ENCODE results near the gene OLAH. TPM values are rescaled to one million over a fixed set of nuclear protein-coding genes. Genes with fewer than 3 reads are reported as not detected.

OLAH gene
- total and polyA plus RNA-seq, 10 donors = 0.80 to 17.5 (median 3.5) TPM; not detected in 1

GRCh38 chr10:15072358-15072757 lies 28.6 kb downstream of the OLAH start:
- no peak for DNase-seq
- Histone ChIP-seq H3K36me3 (no peaks in the 10 kb centered on the region), H3K4me3 (no peak overlapping the region), H3K27ac (no peak overlapping the region), H3K9me3 (peaks cover 0 to 12% (median 0%) of the 10 kb centered on the region in 8 donors), H3K4me1 (no peaks in the 10 kb centered on the region), H3K27me3 (replicated peaks in 1 of 7) (no peaks in the 10 kb centered on the region)
- intact Hi-C loops (cut with DNase I; ENCODE audit: low total_unique reads) = no loop called here
- WGBS, 5 donors = 87 to 94% (median 93%) methylated on average over 5 of the region's 5 CpGs
- no peak for TF ChIP-seq CTCF (IDR thresholded peaks at IDR 0.05 in 8 of 11, conservative IDR thresholded peaks at IDR 0.05 in 3 of 11)
- TF ChIP-seq POLR2AphosphoS5 (IDR thresholded peaks at IDR 0.05) = no peak
- no peak for TF ChIP-seq POLR2A (IDR thresholded peaks at IDR 0.05)

DNA sequence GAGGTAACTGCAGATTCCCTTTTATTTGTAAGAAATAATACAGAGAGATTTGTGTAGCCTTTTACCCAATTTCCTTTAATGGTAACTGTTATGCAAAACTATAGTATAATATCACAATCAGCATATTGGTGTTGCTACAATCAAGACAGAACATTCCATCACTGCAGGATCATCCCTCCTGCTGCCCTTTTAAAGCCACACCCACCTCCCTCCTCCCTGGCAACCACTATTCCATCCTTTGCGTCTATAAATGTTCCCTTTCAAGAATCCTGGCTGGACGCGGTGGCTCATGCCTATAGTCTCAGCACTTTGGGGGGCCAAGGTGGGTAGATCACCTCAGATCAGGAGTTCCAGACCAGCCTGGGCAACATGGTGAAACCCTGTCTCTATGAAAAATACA lies 31.7 kb downstream of the OLAH start:
- intact Hi-C loops (cut with DNase I; ENCODE audit: low total_unique reads) = no loop called here
- Histone ChIP-seq H3K9me3 (peaks cover 0 to 12% (median 0%) of the 10 kb centered on the region in 8 donors), H3K4me1 (no peaks in the 10 kb centered on the region), H3K27ac (no peak overlapping the region), H3K36me3 (no peaks in the 10 kb centered on the region), H3K4me3 (no peak overlapping the region), H3K27me3 (replicated peaks in 1 of 7) (no peaks in the 10 kb centered on the region)
- no peak for DNase-seq
- no peak for TF ChIP-seq POLR2A (IDR thresholded peaks at IDR 0.05)
- TF ChIP-seq CTCF (IDR thresholded peaks at IDR 0.05 in 8 of 11, conservative IDR thresholded peaks at IDR 0.05 in 3 of 11) = no peak
- TF ChIP-seq POLR2AphosphoS5 (IDR thresholded peaks at IDR 0.05) = no peak
- WGBS, 5 donors = 92 to 98% (median 95%) methylated on average over 3 of the region's 3 CpGs

DNA sequence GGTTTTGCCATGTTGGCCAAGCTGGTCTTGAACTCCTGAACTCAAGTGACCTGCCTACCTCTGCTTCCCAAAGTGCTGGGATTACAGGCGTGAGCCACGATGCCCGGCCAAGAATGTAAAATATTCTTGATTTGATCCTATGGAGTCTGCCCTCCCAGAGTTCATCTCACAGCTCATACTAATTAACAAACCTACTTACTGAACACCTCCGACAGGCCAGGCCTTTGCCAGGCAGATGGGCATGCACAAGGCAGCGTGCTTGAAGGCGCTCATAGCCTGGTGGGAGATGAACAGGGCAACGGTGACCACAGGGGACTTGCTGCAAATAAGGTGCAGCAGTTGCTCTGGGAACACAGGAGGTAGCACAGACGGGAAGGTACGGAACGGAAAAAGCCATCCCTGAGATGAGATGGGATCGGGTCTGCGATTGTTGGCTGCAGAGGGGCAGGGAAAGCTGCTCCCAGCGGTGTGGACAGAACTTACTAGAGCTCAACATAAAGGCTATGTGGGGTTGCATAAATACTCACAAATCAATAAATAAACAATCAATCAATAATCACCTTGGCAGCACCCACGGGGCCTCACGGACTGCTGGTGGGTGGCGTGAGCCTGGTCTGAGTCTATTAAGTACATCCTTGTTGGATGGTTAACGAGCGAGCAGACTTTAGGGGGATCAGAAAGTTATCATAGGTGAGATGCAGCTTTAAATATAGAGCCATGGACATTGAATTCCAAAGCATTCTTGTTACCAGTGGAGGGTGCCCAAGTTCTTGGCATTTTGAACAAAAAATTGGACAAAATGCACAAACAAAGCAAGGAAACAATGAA lies 40.1 kb downstream of the OLAH start:
- peak overlapping the region; percentile 8 to 68 (median 32) for H3K4me3 ChIP-seq
- DNase-seq = no peak
- no peaks in the 10 kb centered on the region for H3K36me3 ChIP-seq
- intact Hi-C loops (cut with DNase I; ENCODE audit: low total_unique reads) = no loop called here
- WGBS, 5 donors = 78 to 84% (median 80%) methylated on average over 18 of the region's 18 CpGs
- TF ChIP-seq POLR2A (IDR thresholded peaks at IDR 0.05) = no peak
- no peak for TF ChIP-seq POLR2AphosphoS5 (IDR thresholded peaks at IDR 0.05)
- TF ChIP-seq CTCF (IDR thresholded peaks at IDR 0.05 in 8 of 11, conservative IDR thresholded peaks at IDR 0.05 in 3 of 11) = no peak
- peaks cover 0 to 12% (median 0%) of the 10 kb centered on the region in 7 donors for H3K27me3 ChIP-seq (replicated peaks in 1 of 7)
- H3K27ac ChIP-seq = peak overlapping the region; percentile 27 to 73 (median 69)
- no peaks in the 10 kb centered on the region for H3K9me3 ChIP-seq
- H3K4me1 ChIP-seq = peaks cover 8 to 28% (median 10%) of the 10 kb centered on the region in 6 donors

DNA sequence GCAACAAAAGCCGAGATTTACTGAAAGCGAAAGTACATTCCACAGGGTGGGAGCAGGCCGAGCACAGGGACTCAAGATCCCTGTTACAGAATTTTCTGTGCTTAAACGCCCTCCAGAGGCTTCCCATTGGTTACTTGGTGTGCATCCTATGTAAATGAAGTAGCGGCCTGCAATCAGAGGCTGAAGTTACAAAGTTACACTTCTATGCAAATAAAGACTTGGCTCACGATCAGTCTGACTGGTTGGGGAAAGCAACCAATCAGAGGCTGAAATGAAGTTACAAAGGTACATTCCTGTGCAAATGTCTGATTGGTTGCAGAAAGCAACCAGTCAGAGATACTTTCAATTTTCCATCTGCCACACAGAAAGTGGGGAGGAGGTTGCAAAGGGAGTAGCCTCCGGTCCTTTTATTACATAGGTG lies 40.8 kb downstream of the OLAH start:
- H3K4me1 ChIP-seq = peaks cover 10 to 31% (median 13%) of the 10 kb centered on the region in 6 donors
- intact Hi-C loops (cut with DNase I; ENCODE audit: low total_unique reads) = no loop called here
- peaks cover 0 to 12% (median 0%) of the 10 kb centered on the region in 7 donors for H3K27me3 ChIP-seq (replicated peaks in 1 of 7)
- no peaks in the 10 kb centered on the region for H3K36me3 ChIP-seq
- peak overlapping the region; percentile 8 to 68 (median 32) for H3K4me3 ChIP-seq
- H3K9me3 ChIP-seq = no peaks in the 10 kb centered on the region
- DNase-seq = no peak
- 34 to 75% (median 55%) methylated on average over 7 of the region's 7 CpGs for WGBS, 5 donors
- TF ChIP-seq CTCF (IDR thresholded peaks at IDR 0.05 in 8 of 11, conservative IDR thresholded peaks at IDR 0.05 in 3 of 11) = peak in 1 of 11 experiments; percentile 20
- no peak for TF ChIP-seq POLR2A (IDR thresholded peaks at IDR 0.05)
- no peak for TF ChIP-seq POLR2AphosphoS5 (IDR thresholded peaks at IDR 0.05)
- peak overlapping the region in 7 of 8 donors; percentile 31 to 73 (median 71) for H3K27ac ChIP-seq

All from spleen (tissue), 11 donors.